H1 (cell line): ENCODE data around the gene CAMP.

Experiments used
- ZNF274 ChIP-seq: IDR thresholded peaks from 2 replicates; pipeline ENCODE4 v1.7.0; 2012; ENCODE audit warnings: low read length, borderline replicate concordance; ENCODE audit errors: extremely low read depth
- TF ChIP-seq, protein P1 (sequence below), 3 experiments: IDR thresholded peaks; 1 replicate in 2 of 3; 2 replicates in 1 of 3; pipeline versions ENCODE4 v1.5.1 to v1.6.1; 2011; ENCODE audit warnings: low read length in 3 of 3, mild to moderate bottlenecking in 3 of 3, inconsistent platforms in 2 of 3, low read depth in 1 of 3, moderate library complexity in 1 of 3; ENCODE audit not compliant: insufficient read depth in 1 of 3; ENCODE audit errors: control extremely low read depth in 1 of 3
- TF ChIP-seq, protein P2 (sequence below): IDR thresholded peaks from 2 replicates; pipeline ENCODE4 v1.6.1; 2012; ENCODE audit warnings: inconsistent platforms

DNA sequence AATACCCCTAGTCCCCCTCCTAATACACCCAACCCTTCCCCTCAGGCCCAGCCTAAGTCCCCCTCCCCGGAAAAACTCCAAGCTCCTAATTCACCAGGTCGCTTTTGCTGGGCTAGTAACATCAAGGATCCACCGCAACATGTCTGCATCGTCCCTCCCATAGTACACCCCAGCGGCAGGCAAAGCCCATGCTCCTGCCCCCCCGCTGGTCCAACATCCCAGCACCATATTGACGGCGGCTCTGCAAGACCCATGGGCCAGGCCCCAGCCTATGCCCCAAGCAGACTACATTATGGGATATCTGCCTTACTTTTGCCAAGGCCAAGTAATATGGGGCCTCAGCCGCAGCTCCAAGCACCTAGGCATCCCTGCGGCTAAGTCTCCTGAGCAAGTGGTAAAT is 51.2 kb downstream of the CAMP start:
- TF ChIP-seq, protein P1, sequence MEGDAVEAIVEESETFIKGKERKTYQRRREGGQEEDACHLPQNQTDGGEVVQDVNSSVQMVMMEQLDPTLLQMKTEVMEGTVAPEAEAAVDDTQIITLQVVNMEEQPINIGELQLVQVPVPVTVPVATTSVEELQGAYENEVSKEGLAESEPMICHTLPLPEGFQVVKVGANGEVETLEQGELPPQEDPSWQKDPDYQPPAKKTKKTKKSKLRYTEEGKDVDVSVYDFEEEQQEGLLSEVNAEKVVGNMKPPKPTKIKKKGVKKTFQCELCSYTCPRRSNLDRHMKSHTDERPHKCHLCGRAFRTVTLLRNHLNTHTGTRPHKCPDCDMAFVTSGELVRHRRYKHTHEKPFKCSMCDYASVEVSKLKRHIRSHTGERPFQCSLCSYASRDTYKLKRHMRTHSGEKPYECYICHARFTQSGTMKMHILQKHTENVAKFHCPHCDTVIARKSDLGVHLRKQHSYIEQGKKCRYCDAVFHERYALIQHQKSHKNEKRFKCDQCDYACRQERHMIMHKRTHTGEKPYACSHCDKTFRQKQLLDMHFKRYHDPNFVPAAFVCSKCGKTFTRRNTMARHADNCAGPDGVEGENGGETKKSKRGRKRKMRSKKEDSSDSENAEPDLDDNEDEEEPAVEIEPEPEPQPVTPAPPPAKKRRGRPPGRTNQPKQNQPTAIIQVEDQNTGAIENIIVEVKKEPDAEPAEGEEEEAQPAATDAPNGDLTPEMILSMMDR (IDR thresholded peaks at IDR 0.05; ENCODE audit: control extremely low read depth in 1 of 3, insufficient read depth in 1 of 3, low read depth in 1 of 3, low read length in 3 of 3), result no peak
- TF ChIP-seq ZNF274, result no peak
- TF ChIP-seq, protein P2, sequence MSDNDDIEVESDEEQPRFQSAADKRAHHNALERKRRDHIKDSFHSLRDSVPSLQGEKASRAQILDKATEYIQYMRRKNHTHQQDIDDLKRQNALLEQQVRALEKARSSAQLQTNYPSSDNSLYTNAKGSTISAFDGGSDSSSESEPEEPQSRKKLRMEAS, result no peak
